Natural killer cell treated with Interleukin-12 subunit alpha and Interleukin-12 subunit beta and Interleukin-15 and Interleukin-18, amount 100 ng/mL, for 72 hours (primary cell): ENCODE measurements around the gene B3GNT5. TPM values are rescaled to one million over a fixed set of nuclear protein-coding genes. Genes with fewer than 3 reads are reported as not detected.

Experiments
- ATAC-seq, 2 donors: fragments of 150-1000 bp; cut with Tn5 transposase in 1 of 2; sonication (Bioruptor Pico), chemical (Tn5 transposase) in 1 of 2; 2 replicates each; pipeline ENCODE4 v1.10.0; 2021
- DNase-seq: peaks from one replicate; pipeline ENCODE4 v3.0.0; 2022; ENCODE audit warnings: low spot score
- H3K27ac Mint-ChIP-seq, 2 donors: 1 replicate in 1 of 2; 2 replicates in 1 of 2; pipeline ENCODE4 v1.8.0; 2022; ENCODE audit warnings: mixed read lengths in 2 of 2, mild to moderate bottlenecking in 1 of 2, moderate library complexity in 1 of 2
- H3K27me3 Mint-ChIP-seq, 2 donors: 1 replicate in 1 of 2; 2 replicates in 1 of 2; pipeline ENCODE4 v1.8.0; 2022; ENCODE audit warnings: mixed read lengths in 2 of 2
- H3K36me3 Mint-ChIP-seq: one replicate; pipeline ENCODE4 v1.8.0; 2022; ENCODE audit warnings: mixed read lengths
- H3K4me1 Mint-ChIP-seq, 2 donors: 1 replicate in 1 of 2; 2 replicates in 1 of 2; pipeline ENCODE4 v1.8.0; 2022; ENCODE audit warnings: low read depth in 2 of 2, mixed read lengths in 2 of 2, mild to moderate bottlenecking in 1 of 2
- H3K4me3 Mint-ChIP-seq: one replicate; pipeline ENCODE4 v1.8.0; 2022; ENCODE audit warnings: mixed read lengths
- H3K9me3 Mint-ChIP-seq: 2 replicates; pipeline ENCODE4 v1.8.0; 2022; ENCODE audit warnings: mixed read lengths
- total RNA-seq, 2 donors: library from RNA; stranded (reverse); gene quantifications; one replicate each; pipeline ENCODE4 v1.2.3, GENCODE V29; 2022

B3GNT5 gene
- total RNA-seq, 2 donors from 2014 or later: 0.36 to 1.0 TPM

DNA sequence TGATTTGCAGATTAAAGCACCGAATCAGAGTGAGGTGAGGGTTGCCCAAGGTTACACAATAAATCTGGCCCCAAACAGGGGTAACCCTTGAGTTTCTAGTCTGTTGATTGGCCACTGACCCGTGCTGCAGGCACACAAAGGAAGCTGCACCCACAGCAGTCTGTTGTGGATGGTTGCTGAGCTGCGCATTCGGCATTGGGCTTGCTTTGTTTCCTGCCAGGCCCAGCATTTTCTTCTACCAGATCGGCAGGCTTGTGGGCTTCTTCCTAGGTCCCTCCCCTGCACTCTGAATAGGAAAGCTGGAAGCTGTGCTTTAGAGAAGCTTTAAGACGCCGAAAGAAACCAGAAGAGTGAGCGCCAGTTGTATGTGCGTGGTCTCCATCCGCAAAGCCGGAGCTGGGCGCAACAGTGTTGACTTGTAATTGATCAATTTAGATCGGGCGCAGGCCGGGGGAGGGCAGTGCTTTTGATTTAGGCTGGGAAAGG is 12.1 kb downstream of the B3GNT5 start:
- peaks cover 5% of the 10 kb centered on the region in 2 donors for H3K4me1 Mint-ChIP-seq
- DNase-seq (no peak), ATAC-seq (no peak)
- no peak overlapping the region for H3K4me3 Mint-ChIP-seq
- no peaks in the 10 kb centered on the region for H3K36me3 Mint-ChIP-seq
- H3K27ac Mint-ChIP-seq: no peak overlapping the region
- no peaks in the 10 kb centered on the region for H3K9me3 Mint-ChIP-seq
- peaks cover 0 to 2% of the 10 kb centered on the region in 2 donors for H3K27me3 Mint-ChIP-seq

DNA sequence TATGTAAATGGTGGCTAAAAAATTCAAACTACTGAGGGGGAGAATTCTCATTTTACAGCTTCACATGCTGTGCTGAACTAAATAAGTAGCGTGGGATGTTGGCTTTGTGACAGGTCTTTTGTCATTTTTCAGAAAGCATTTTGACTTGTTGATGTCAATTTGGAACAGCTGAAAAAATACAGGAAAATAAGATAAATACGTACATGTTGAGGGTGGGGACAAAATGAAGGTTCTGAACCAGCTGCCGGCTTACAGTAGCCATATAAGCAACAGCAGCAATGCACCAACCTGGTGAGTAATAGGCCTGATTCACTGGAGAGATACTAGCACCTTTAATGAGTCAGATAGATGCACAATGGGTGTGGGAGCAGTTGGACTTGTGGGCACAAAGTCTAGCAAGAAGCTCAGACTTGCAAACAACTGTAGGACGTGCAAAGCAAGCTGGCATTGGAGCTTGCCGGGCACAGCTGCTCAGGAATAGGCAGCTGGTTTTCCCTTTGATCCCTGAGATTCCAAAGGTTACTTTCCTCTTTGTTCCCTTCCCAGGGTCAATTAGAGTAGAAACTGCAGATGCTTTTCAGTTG is 12.9 kb downstream of the B3GNT5 start:
- peaks cover 5% of the 10 kb centered on the region in 2 donors for H3K4me1 Mint-ChIP-seq
- no peak for DNase-seq
- no peak overlapping the region for H3K27ac Mint-ChIP-seq
- peak; percentile 81 to 91 for ATAC-seq
- H3K27me3 Mint-ChIP-seq: no peaks in the 10 kb centered on the region
- H3K9me3 Mint-ChIP-seq: no peaks in the 10 kb centered on the region
- no peaks in the 10 kb centered on the region for H3K36me3 Mint-ChIP-seq
- H3K4me3 Mint-ChIP-seq: no peak overlapping the region

DNA sequence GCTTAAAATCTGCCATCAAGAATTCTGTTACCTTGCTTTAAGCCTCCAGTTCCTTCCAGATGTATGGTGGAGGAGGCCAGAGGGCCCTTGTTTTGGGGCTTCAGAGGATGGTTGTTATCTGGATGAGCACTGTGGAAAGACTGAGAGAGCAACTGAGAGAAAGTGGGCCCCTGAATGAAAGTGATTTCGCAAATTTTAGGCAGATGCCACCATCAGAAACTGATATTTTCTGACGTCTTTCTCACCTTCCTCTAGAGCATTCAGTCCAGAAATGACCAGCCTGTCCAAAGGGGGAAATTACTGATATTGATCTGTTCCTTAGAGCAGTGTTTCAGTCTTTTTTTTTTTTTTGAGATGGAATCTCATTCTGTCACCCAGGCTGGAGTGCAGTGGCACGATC is 13.4 kb downstream of the B3GNT5 start:
- Mint-ChIP-seq H3K27ac (no peak overlapping the region), H3K4me3 (no peak overlapping the region), H3K4me1 (peaks cover 5% of the 10 kb centered on the region in 2 donors), H3K27me3 (no peaks in the 10 kb centered on the region), H3K36me3 (no peaks in the 10 kb centered on the region), H3K9me3 (no peaks in the 10 kb centered on the region)
- peak in 1 of 2 donors; percentile 57 for ATAC-seq
- no peak for DNase-seq

DNA sequence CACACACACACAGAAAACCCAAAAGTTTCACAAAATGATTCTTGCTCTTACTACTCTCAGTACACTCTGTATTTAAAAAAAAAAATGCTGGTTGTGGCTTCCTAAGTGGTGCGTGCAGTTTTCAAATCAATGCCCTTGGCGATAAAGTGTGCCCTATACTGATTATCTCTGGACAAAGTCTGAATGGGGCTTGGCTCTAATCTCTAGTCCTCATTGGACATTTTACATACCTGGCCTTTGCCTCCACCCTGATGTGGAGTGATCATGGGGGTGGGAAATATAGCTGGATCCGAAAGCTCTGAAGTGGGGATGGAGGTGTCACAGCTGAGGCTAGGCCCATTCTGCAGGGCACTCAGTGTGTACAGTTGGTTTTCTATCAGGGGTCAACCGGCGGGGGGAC is 14.1 kb downstream of the B3GNT5 start:
- no peaks in the 10 kb centered on the region for H3K36me3 Mint-ChIP-seq
- no peak overlapping the region for H3K27ac Mint-ChIP-seq
- no peaks in the 10 kb centered on the region for H3K27me3 Mint-ChIP-seq
- H3K4me3 Mint-ChIP-seq: no peak overlapping the region
- ATAC-seq (no peak), DNase-seq (no peak)
- H3K9me3 Mint-ChIP-seq: no peaks in the 10 kb centered on the region
- peaks cover 5% of the 10 kb centered on the region in 2 donors for H3K4me1 Mint-ChIP-seq

DNA sequence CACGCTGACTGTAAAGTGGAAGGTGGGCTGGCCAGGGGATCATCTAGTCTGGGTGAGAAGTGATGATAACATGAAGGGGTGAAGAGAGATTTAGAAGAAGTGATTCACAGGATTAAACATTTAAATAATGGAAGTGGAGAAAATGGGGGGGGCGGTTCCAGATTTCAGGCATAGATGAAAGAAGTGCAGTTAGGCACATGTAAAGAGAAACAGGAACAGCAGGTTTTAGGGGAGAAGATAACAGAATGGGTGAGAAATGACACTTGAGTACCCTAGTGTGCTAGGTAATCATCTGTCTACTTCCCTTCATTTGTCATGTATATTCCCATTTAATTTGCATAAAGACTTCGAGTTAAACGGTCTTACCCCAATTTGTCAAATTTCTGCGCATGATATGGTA is 15.3 kb downstream of the B3GNT5 start:
- H3K4me1 Mint-ChIP-seq: peaks cover 5% of the 10 kb centered on the region in 2 donors
- no peaks in the 10 kb centered on the region for H3K27me3 Mint-ChIP-seq
- no peaks in the 10 kb centered on the region for H3K9me3 Mint-ChIP-seq
- H3K27ac Mint-ChIP-seq: no peak overlapping the region
- ATAC-seq (no peak), DNase-seq (no peak)
- H3K4me3 Mint-ChIP-seq: no peak overlapping the region
- H3K36me3 Mint-ChIP-seq: no peaks in the 10 kb centered on the region

DNA sequence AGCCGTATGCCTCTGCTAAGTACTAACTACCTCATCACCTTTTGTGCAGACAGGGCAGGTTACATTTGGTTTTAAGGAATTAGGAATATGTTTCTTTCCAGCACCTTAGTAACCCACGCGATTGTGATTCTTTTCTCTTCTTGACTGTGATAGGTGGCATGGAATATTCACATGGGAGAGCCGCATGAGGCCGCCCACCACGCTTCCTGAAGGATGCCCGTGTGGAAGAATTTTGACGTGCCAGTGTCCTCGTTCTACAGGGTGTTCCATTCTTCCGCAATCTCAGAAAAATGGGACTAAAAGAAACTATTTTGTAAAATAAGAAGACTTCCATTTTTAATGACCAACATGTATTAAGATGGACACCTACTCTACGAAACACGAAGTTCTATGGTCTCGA is 16.3 kb downstream of the B3GNT5 start:
- ATAC-seq (no peak), DNase-seq (no peak)
- Mint-ChIP-seq H3K4me3 (no peak overlapping the region), H3K4me1 (peaks cover 5% of the 10 kb centered on the region in 2 donors), H3K9me3 (no peaks in the 10 kb centered on the region), H3K36me3 (no peaks in the 10 kb centered on the region), H3K27ac (no peak overlapping the region), H3K27me3 (no peaks in the 10 kb centered on the region)

DNA sequence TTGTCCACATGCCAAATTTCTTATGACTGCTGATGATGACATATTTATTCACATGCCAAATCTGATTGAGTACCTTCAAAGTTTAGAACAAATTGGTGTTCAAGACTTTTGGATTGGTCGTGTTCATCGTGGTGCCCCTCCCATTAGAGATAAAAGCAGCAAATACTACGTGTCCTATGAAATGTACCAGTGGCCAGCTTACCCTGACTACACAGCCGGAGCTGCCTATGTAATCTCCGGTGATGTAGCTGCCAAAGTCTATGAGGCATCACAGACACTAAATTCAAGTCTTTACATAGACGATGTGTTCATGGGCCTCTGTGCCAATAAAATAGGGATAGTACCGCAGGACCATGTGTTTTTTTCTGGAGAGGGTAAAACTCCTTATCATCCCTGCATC is 17.3 kb downstream of the B3GNT5 start:
- ATAC-seq: no peak
- DNase-seq: no peak
- Mint-ChIP-seq H3K36me3 (no peaks in the 10 kb centered on the region), H3K27me3 (peaks cover 0 to 8% of the 10 kb centered on the region in 2 donors), H3K9me3 (no peaks in the 10 kb centered on the region), H3K4me1 (peaks cover 5% of the 10 kb centered on the region in 2 donors), H3K4me3 (no peak overlapping the region), H3K27ac (no peak overlapping the region)

DNA sequence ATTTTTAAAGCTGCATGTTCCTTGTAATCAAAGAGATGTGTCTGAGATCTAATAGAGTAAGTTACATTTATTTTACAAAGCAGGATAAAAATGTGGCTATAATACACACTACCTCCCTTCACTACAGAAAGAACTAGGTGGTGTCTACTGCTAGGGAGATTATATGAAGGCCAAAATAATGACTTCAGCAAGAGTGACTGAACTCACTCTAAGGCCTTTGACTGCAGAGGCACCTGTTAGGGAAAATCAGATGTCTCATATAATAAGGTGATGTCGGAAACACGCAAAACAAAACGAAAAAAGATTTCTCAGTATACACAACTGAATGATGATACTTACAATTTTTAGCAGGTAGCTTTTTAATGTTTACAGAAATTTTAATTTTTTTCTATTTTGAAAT is 19.1 kb downstream of the B3GNT5 start:
- no peaks in the 10 kb centered on the region for H3K9me3 Mint-ChIP-seq
- peaks cover 0 to 8% of the 10 kb centered on the region in 2 donors for H3K27me3 Mint-ChIP-seq
- no peak overlapping the region for H3K27ac Mint-ChIP-seq
- no peak for ATAC-seq
- DNase-seq: no peak
- H3K4me1 Mint-ChIP-seq: peaks cover 2 to 5% of the 10 kb centered on the region in 2 donors
- H3K36me3 Mint-ChIP-seq: no peaks in the 10 kb centered on the region
- H3K4me3 Mint-ChIP-seq: no peak overlapping the region

DNA sequence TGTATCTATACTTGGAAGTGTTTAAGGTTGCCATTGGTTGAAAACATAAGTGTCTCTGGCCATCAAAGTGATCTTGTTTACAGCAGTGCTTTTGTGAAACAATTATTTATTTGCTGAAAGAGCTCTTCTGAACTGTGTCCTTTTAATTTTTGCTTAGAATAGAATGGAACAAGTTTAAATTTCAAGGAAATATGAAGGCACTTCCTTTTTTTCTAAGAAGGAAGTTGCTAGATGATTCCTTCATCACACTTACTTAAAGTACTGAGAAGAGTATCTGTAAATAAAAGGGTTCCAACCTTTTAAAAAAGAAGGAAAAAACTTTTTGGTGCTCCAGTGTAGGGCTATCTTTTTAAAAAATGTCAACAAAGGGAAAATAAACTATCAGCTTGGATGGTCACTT is 19.7 kb downstream of the B3GNT5 start:
- H3K4me1 Mint-ChIP-seq: peaks cover 2 to 5% of the 10 kb centered on the region in 2 donors
- ATAC-seq (no peak), DNase-seq (no peak)
- peaks cover 0 to 8% of the 10 kb centered on the region in 2 donors for H3K27me3 Mint-ChIP-seq
- no peak overlapping the region for H3K4me3 Mint-ChIP-seq
- no peaks in the 10 kb centered on the region for H3K36me3 Mint-ChIP-seq
- H3K9me3 Mint-ChIP-seq: no peaks in the 10 kb centered on the region
- no peak overlapping the region for H3K27ac Mint-ChIP-seq

DNA sequence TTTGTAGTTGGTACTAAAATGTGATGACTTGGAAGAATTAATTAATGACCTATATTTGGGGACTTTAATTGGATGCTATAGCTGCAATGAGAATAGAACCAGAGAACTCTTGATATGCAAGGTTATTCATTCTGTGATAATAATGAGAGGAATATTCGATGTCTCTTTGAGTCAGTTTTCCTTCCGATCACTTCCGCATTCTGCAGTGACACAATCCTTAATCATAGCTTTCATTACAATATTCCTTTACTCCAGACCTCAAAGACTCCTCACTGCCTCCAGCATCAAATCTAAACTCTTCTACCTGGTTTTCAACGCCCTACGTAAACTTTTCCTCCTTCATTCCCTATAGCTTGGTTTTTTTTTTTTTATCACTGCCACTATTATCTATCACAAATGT is 21.6 kb downstream of the B3GNT5 start:
- ATAC-seq: no peak
- Mint-ChIP-seq H3K36me3 (no peaks in the 10 kb centered on the region), H3K9me3 (no peaks in the 10 kb centered on the region), H3K4me1 (peaks cover 0 to 3% of the 10 kb centered on the region in 2 donors), H3K4me3 (no peak overlapping the region), H3K27ac (no peak overlapping the region), H3K27me3 (peaks cover 0 to 8% of the 10 kb centered on the region in 2 donors)
- DNase-seq: no peak

DNA sequence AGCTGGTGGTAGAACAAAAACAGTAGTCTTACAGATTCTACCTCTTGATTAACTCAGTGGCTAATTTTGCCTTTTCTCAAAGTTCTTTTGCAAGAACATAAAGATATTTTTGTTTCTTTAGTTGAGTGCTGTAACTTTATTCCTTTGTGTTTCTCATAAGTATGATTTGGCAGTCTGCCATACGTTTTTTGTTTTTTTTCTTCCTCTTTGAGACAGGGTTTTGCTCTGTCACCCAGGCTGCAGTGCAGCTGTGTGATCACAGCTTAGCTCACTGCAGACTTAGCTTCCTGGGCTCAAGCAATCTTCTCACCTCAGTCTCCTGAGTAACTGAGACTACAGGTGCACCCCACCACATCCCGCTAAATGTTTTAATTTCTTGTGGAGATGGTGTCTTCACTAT is 22.4 kb downstream of the B3GNT5 start:
- Mint-ChIP-seq H3K36me3 (no peaks in the 10 kb centered on the region), H3K27me3 (peaks cover 0 to 8% of the 10 kb centered on the region in 2 donors)
- ATAC-seq: no peak

DNA sequence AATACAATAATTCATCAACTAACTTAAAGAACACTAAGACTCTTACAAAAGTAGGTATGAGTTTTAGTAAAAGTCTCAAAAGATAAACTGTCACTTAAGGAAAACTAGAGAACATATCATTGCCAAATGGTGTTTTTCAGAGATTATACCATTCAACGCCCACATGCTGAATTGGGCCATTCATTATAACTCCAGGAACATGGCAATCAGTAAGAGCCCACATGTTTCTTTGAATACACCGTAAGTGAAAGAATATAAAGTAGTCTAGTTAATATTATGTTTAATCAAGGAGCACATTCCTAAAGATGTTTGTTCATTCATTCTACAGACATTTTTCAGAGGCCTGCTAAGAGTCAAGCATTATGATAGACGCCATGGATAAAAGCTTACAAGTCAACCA is 22.9 kb downstream of the B3GNT5 start:
- no peak overlapping the region for H3K4me3 Mint-ChIP-seq
- no peak for ATAC-seq

More for the DNA sequence above, 22.4 kb downstream of the B3GNT5 start:
- DNase-seq: no peak
- Mint-ChIP-seq H3K27ac (no peak overlapping the region), H3K4me3 (no peak overlapping the region), H3K9me3 (no peaks in the 10 kb centered on the region), H3K4me1 (peaks cover 0 to 3% of the 10 kb centered on the region in 2 donors)

DNA sequence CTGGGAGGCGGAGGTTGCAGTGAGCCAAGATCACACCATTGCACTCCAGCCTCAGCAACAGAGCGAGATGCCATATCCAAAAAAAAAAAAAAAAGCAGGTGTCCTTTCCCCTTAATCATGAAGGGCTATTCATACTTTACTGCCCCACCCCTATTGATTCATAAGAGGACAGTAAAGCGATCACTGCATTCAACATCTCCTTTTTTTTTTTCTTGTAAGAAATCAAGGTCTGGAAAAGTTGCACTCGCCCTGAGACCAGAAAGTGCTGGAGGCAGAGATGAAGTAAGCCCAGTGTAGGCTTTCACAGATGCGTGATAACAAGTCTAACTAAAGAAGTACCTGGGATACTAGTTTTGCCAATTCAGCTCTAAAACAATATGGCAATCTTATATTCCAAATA is 24.2 kb downstream of the B3GNT5 start:
- Mint-ChIP-seq H3K4me1 (peaks cover 0 to 3% of the 10 kb centered on the region in 2 donors), H3K4me3 (no peak overlapping the region), H3K27me3 (peaks cover 0 to 8% of the 10 kb centered on the region in 2 donors), H3K9me3 (no peaks in the 10 kb centered on the region), H3K27ac (no peak overlapping the region), H3K36me3 (no peaks in the 10 kb centered on the region)
- DNase-seq: no peak
- ATAC-seq: no peak

More for the DNA sequence above, 22.9 kb downstream of the B3GNT5 start:
- peaks cover 0 to 8% of the 10 kb centered on the region in 2 donors for H3K27me3 Mint-ChIP-seq
- no peaks in the 10 kb centered on the region for H3K36me3 Mint-ChIP-seq
- peaks cover 0 to 3% of the 10 kb centered on the region in 2 donors for H3K4me1 Mint-ChIP-seq
- DNase-seq: no peak
- H3K9me3 Mint-ChIP-seq: no peaks in the 10 kb centered on the region
- no peak overlapping the region for H3K27ac Mint-ChIP-seq

DNA sequence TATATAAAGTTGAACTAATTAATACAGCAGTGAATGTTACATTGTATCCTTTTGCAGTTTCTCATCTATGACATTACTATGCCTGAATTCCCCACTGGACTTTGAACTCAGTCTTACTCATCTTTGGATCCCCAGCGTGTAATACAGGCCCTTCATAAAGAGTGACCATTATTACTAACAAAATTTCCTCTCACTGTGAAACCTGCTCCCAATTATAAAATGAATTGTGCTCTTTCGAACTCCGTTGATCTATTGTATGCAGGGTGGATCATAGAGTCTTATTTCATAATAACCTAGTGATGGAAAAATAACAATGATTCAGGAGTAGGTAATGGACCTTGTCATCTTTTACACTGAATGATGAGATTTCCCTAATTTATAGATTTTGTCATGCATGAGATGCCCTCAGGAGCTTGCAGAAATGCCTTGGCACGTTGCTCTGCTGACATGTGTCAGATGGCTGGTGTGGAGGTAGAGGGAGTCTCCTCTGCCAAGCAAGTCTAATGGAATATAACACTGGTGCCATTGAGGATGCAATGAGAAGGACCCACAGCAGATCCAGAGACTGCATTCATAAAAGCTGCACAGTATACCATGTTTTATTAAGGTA is 25.5 kb downstream of the B3GNT5 start:
- H3K4me1 Mint-ChIP-seq: peaks cover 0 to 8% of the 10 kb centered on the region in 2 donors
- no peaks in the 10 kb centered on the region for H3K9me3 Mint-ChIP-seq
- no peak for ATAC-seq
- H3K36me3 Mint-ChIP-seq: no peaks in the 10 kb centered on the region
- H3K27me3 Mint-ChIP-seq: peaks cover 0 to 8% of the 10 kb centered on the region in 2 donors
- no peak overlapping the region for H3K27ac Mint-ChIP-seq
- no peak overlapping the region for H3K4me3 Mint-ChIP-seq
- DNase-seq: no peak
